Transverse colon (tissue), 3 donors: Measurements from ENCODE around the gene HELZ.

Experiments
- POLR2A ChIP-seq: fragments of 450-650 bp; IDR thresholded peaks from one replicate; pipeline ENCODE4 v1.6.1; 2016; ENCODE audit warnings: antibody characterized with exemption, mild to moderate bottlenecking, moderate library complexity
- TF ChIP-seq, protein P1 (sequence below), 5 experiments: fragments of 200-600 bp in 3 of 5; fragments of 450-650 bp in 2 of 5; sonication (generic) in 3 of 5; IDR thresholded peaks; 1 replicate in 2 of 5; 2 replicates in 3 of 5; pipeline ENCODE4 v1.5.1; 2016 to 2017; ENCODE audit warnings: antibody characterized with exemption in 5 of 5, inconsistent platforms in 3 of 5, mild to moderate bottlenecking in 2 of 5, moderate library complexity in 1 of 5

GRCh38 chr17:67256075-67256732 is 11.2 kb upstream of the HELZ start:
- TF ChIP-seq, protein P1, sequence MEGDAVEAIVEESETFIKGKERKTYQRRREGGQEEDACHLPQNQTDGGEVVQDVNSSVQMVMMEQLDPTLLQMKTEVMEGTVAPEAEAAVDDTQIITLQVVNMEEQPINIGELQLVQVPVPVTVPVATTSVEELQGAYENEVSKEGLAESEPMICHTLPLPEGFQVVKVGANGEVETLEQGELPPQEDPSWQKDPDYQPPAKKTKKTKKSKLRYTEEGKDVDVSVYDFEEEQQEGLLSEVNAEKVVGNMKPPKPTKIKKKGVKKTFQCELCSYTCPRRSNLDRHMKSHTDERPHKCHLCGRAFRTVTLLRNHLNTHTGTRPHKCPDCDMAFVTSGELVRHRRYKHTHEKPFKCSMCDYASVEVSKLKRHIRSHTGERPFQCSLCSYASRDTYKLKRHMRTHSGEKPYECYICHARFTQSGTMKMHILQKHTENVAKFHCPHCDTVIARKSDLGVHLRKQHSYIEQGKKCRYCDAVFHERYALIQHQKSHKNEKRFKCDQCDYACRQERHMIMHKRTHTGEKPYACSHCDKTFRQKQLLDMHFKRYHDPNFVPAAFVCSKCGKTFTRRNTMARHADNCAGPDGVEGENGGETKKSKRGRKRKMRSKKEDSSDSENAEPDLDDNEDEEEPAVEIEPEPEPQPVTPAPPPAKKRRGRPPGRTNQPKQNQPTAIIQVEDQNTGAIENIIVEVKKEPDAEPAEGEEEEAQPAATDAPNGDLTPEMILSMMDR (IDR thresholded peaks at IDR 0.05), result no peak
- TF ChIP-seq POLR2A, result no peak
